GM12878 (cell line): ENCODE data around the gene DNAJC5. TPM values are rescaled to one million over a fixed set of nuclear protein-coding genes. Genes with fewer than 3 reads are reported as not detected.
A peak's percentile ranks its signal among the peaks of the same experiment; 100 is the strongest.

Experiments used
- ATAC-seq: fragments of 200-7000 bp; cut with Tn5 transposase; 3 replicates; pipeline ENCODE4 v1.9.1; 2020; ENCODE audit warnings: mild to moderate bottlenecking, moderate library complexity
- BruUV-seq: library from RNA; stranded (reverse); fragments of 400-500 nt; replicated peaks from 2 replicates; lab custom pipeline; 2021; lab: Mats Ljungman, UMichigan
- CTCF ChIA-PET: fragments of 300-600 bp; sonication (Branson Sonifier 250); formaldehyde crosslinking; extraction: SDS; loops from one replicate; lab custom pipeline; 2021; ENCODE audit warnings: inconsistent platforms; lab: Yijun Ruan, JAX
- POLR2A ChIA-PET: fragments of 350-600 bp; formaldehyde crosslinking; extraction: SDS; loops from one replicate; lab custom pipeline; 2021; ENCODE audit warnings: inconsistent platforms; lab: Charles Lee
- RAD21 ChIA-PET: fragments of 300-600 bp; sonication (Branson Sonifier 250); formaldehyde crosslinking; loops from one replicate; lab custom pipeline; 2023; ENCODE audit warnings: antibody characterized with exemption; ENCODE audit not compliant: unreplicated experiment; lab: Charles Lee
- SMC1A ChIA-PET: fragments of 300-600 bp; sonication (Branson Sonifier 250); formaldehyde crosslinking; loops from one replicate; lab custom pipeline; 2023; ENCODE audit not compliant: unreplicated experiment, uncharacterized antibody; lab: Charles Lee
- DNase-seq: peaks from one replicate; pipeline ENCODE4 v3.0.0-alpha.2; 2011; ENCODE audit warnings: low read depth, low spot score
- FAIRE-seq: peaks from 3 replicates; lab custom pipeline; 2011; peaks lifted over from hg19 to GRCh38; lab: Jason Lieb, UNC
- H2AFZ ChIP-seq: 2 replicates; pipeline ENCODE4 v1.6.0; 2011; ENCODE audit warnings: low read depth, low read length, control low read depth; ENCODE audit not compliant: control insufficient read depth
- H3K27ac ChIP-seq: 2 replicates; pipeline ENCODE4 v1.5.1; 2011; ENCODE audit warnings: control low read depth; ENCODE audit not compliant: control insufficient read depth, insufficient read depth
- H3K27me3 ChIP-seq, 2 experiments: replicated peaks in 1 of 2; 2 replicates each; pipeline versions ENCODE4 v1.6.0 to v1.6.1; 2011; ENCODE audit warnings: low read length in 1 of 2; ENCODE audit not compliant: control insufficient read depth in 2 of 2, insufficient read depth in 2 of 2
- H3K36me3 ChIP-seq, 2 experiments: 2 replicates each; pipeline ENCODE4 v1.5.1; 2011; ENCODE audit warnings: low read length in 1 of 2; ENCODE audit not compliant: control insufficient read depth in 2 of 2, insufficient read depth in 2 of 2
- H3K4me1 ChIP-seq: 2 replicates; pipeline ENCODE4 v1.6.1; 2011; ENCODE audit warnings: mild to moderate bottlenecking, low read length, moderate library complexity, mixed read lengths; ENCODE audit not compliant: control insufficient read depth, insufficient read depth
- H3K4me2 ChIP-seq: 2 replicates; pipeline ENCODE4 v1.6.0; 2011; ENCODE audit warnings: control low read depth; ENCODE audit not compliant: control insufficient read depth, insufficient read depth
- H3K4me3 ChIP-seq: fragments of 200-600 bp; sonication (generic); 2 replicates; pipeline ENCODE4 v1.5.1; 2016
- H3K79me2 ChIP-seq: 2 replicates; pipeline ENCODE4 v1.6.0; 2011; ENCODE audit warnings: low read length; ENCODE audit not compliant: control insufficient read depth, insufficient read depth
- H3K9ac ChIP-seq: 2 replicates; pipeline ENCODE4 v1.8.0; 2011; ENCODE audit warnings: low read length, control low read depth, mixed read lengths; ENCODE audit not compliant: control insufficient read depth, insufficient read depth
- H3K9me3 ChIP-seq: replicated peaks from 3 replicates; pipeline ENCODE4 v1.5.1; 2011; ENCODE audit warnings: mild to moderate bottlenecking, low read length; ENCODE audit not compliant: control insufficient read depth, insufficient read depth
- H4K20me1 ChIP-seq: 2 replicates; pipeline ENCODE4 v1.6.0; 2011; ENCODE audit not compliant: control insufficient read depth, insufficient read depth
- BHLHE40 ChIP-seq, 2 experiments: fragments of 450-650 bp in 1 of 2; IDR thresholded peaks; 2 replicates each; pipeline ENCODE4 v1.6.1; 2011 to 2017; ENCODE audit warnings: low read depth in 2 of 2, borderline replicate concordance in 1 of 2, improper control_type of control experiment in 1 of 2, low read length in 1 of 2, mild to moderate bottlenecking in 1 of 2
- IKZF1 ChIP-seq: fragments of 450-650 bp; conservative IDR thresholded peaks from 2 replicates; pipeline ENCODE4 v1.6.1; 2017; ENCODE audit warnings: antibody characterized with exemption, mild to moderate bottlenecking
- NBN ChIP-seq: fragments of 450-650 bp; IDR thresholded peaks from 2 replicates; pipeline ENCODE4 v1.6.1; 2016
- POLR2A ChIP-seq: IDR thresholded peaks from 2 replicates; pipeline ENCODE4 v1.6.1; 2011; ENCODE audit warnings: low read depth, mild to moderate bottlenecking, low read length
- POLR2AphosphoS5 ChIP-seq: IDR thresholded peaks from 2 replicates; pipeline ENCODE4 v1.6.1; 2011; ENCODE audit warnings: mild to moderate bottlenecking, low read length, inconsistent platforms
- SIN3A ChIP-seq: IDR thresholded peaks from 2 replicates; pipeline ENCODE4 v1.6.1; 2012; ENCODE audit warnings: low read depth, low read length, improper control_type of control experiment
- SMAD5 ChIP-seq: IDR thresholded peaks from 2 replicates; pipeline ENCODE4 v1.6.1; 2016; ENCODE audit warnings: antibody characterized with exemption, low read depth
- ZNF217 ChIP-seq: fragments of 450-650 bp; IDR thresholded peaks from 2 replicates; pipeline ENCODE4 v1.6.1; 2017; ENCODE audit warnings: antibody characterized with exemption, mild to moderate bottlenecking
- WGBS: methylation state at CpG from one replicate; pipeline ENCODE4 v1.1.6; 2016; ENCODE audit warnings: low lambda C conversion rate; ENCODE audit not compliant: insufficient replicate concordance, insufficient coverage; ENCODE audit errors: missing lambda C conversion rate; 5-methylcytosine and 5-hydroxymethylcytosine counted together
- in situ Hi-C: fragments of 300-500 bp; cut with MboI; formaldehyde crosslinking; loops from 9 replicates; pipeline ENCODE4 v1.14.3; 2018; ENCODE audit warnings: mixed read lengths
- intact Hi-C: fragments of 100-400 bp; cut with micrococcal nuclease; formaldehyde crosslinking; loops from one replicate; pipeline ENCODE4 v1.14.2; 2022; ENCODE audit not compliant: unreplicated experiment
- polyA plus RNA-seq, 11 experiments: library from polyadenylated mRNA; depleted of rRNA in 4 of 11; unstranded in 6 of 11; stranded (reverse) in 5 of 11; fragments of >200 nt; fragmentation: Nextera tagmentation in 4 of 11; fragmentation: Illumina TruSeq in 1 of 11; extraction: Ambion mirVana in 4 of 11; extraction: Trizol in 1 of 11; gene quantifications; 1 replicate in 1 of 11; 2 replicates in 10 of 11; pipeline versions ENCODE4 v1.2.1 to v1.2.3, GENCODE V29; 2011 to 2016; ENCODE audit warnings: inconsistent platforms in 2 of 11, missing spikeins in 2 of 11, low read depth in 1 of 11
- total RNA-seq, 4 experiments: library from RNA; depleted of rRNA in 3 of 4; stranded (reverse); fragments of >200 nt in 3 of 4; fragmentation: Illumina TruSeq in 1 of 4; extraction: Trizol in 1 of 4; gene quantifications; 2 replicates each; pipeline versions ENCODE4 v1.2.1 to v1.2.3, GENCODE V29; 2013 to 2021
- TF ChIP-seq, protein P1 (sequence below): fragments of 450-650 bp; IDR thresholded peaks from 2 replicates; pipeline ENCODE4 v1.6.1; 2016; ENCODE audit warnings: mild to moderate bottlenecking
- TF ChIP-seq, protein P2 (sequence below): fragments of 450-650 bp; IDR thresholded peaks from 2 replicates; pipeline ENCODE4 v1.6.1; 2017; ENCODE audit warnings: mild to moderate bottlenecking, low read depth, inconsistent platforms; ENCODE audit not compliant: poor library complexity, severe bottlenecking

DNAJC5 gene
- total and polyA plus RNA-seq, 10 of the 15 experiments (the other 5 are each of a cell fraction or from before 2014, with no cell fraction given): 0.69 to 36.8 (median 17.0) TPM

DNA sequence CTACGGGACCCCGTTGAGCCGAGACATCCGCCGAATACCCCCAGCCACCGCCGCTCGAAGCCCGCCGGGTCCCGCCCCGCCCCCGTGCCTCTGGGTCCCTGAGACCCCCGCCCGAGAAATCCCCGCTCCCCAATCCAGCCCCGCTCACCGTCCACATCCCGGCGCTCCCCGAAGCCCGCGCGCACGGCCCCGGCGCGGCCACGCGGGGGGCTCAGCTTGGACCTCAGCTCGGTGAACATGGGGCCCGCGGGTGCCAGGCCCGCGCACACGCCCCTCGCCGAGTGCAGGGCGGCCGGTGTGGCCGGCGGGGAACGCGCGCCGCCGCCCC is 84.3 kb downstream of the DNAJC5 start:
- Histone ChIP-seq H3K4me1 (peaks cover 23% of the 10 kb centered on the region), H3K36me3 (peaks cover 8 to 15% of the 10 kb centered on the region in 2 experiments; a peak in 3 of 4 replicates), H3K27me3 (no peaks in the 10 kb centered on the region), H4K20me1 (no peaks in the 10 kb centered on the region), H3K79me2 (peaks cover 59% of the 10 kb centered on the region), H2AFZ (no peak overlapping the region; the same call in 1 of the 2 replicates), H3K9me3 (no peaks in the 10 kb centered on the region), H3K4me3 (peak overlapping the region; percentile 96), H3K27ac (peak overlapping the region; percentile 92), H3K4me2 (peak overlapping the region; percentile 93), H3K9ac (peak overlapping the region; percentile 68)
- SMC1A ChIA-PET: interaction anchor here (1.5 to 4.1 kb wide), 5 partner anchors 29 to 86 kb away, joined by 4 to 52 read pairs (median 9); partner anchors contain the start of gene C20orf204
- DNase-seq (no peak), ATAC-seq (no peak), FAIRE-seq (no peak)
- RAD21 ChIA-PET: interaction anchor here (1.0 to 4.4 kb wide), 9 partner anchors 24 to 442 kb away, joined by 3 to 92 read pairs (median 7); partner anchors contain the start of genes ARFRP1, C20orf204, PTK6 and ZGPAT
- CTCF ChIA-PET: interaction anchor here (1.8 to 2.5 kb wide), 6 partner anchors 25 to 441 kb away, joined by 4 to 67 read pairs (median 10); partner anchors contain the start of genes C20orf204 and TPD52L2
- WGBS: 0% methylated on average over 37 of the region's 47 CpGs
- POLR2A ChIA-PET: interaction anchor here (0.7 to 4.1 kb wide), 6 partner anchors 35 to 928 kb away, joined by 4 to 63 read pairs (median 8); partner anchors contain the start of genes C20orf204, OPRL1 and RGS19
- BruUV-seq: no TSS peak
- in situ Hi-C loops: no loop called here
- TF ChIP-seq IKZF1 (no peak), POLR2A (peak; percentile 23; the same call in 1 of the 2 replicates)
- intact Hi-C loops: no loop called here

DNA sequence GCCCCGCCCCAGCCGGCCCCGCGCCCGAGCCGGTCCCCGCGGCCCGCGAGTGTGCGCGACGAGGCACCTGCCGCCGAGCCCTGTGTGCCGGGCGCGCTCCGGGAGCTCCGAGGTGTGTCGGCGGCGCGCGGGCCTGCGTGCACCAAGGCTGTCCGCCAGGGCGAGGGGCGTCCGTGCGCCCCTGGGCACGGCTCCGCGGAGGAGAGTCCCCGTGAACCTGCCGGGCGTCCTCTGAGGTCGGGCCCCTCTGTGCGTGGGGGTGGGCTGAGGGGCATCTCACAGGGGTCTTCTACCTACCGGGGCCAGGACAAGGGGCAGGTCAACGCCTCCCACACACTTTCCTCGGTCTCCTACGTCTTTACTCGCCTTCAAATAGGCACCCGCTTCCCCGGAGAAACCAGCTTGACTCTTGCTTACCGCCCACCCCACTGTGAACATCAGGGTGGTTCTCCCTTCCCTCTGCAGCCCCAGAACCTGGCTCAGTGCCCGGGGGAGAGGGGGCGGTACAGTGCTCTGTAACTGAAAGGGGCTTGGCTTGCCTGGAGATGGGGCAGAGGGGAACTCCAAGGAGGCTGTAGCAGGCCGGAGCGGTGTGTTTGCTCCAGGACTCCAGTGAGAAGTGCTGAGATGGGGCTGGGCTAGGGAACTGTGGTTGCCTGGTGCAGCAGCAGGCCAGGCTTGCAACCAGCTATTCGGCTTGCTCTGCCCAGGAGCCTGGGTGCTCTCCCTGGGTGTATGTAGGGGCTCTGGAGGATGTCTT is 84.8 kb downstream of the DNAJC5 start, which contains the start of gene SAMD10:
TSS of gene SAMD10 (minus strand) at position 86 of the 760 bp plus-strand sequence. CDS start 175 bp downstream, outside the sequence.
- peak; percentile 86 for FAIRE-seq
- RAD21 ChIA-PET: interaction anchor here (1.0 to 4.4 kb wide), 12 partner anchors 23 to 442 kb away, joined by 3 to 92 read pairs (median 6); partner anchors contain the start of genes ARFRP1, C20orf204, PTK6 and UCKL1
- TF ChIP-seq ZNF217 (peak; percentile 20; the same call in 1 of the 2 replicates), BHLHE40 (IDR thresholded peaks at IDR 0.05; ENCODE audit: borderline replicate concordance in 1 of 2, low read depth in 2 of 2, low read length in 1 of 2) (peak in 1 of 2 experiments; percentile 43; a peak in 1 of 4 replicates), NBN (peak; percentile 73), POLR2AphosphoS5 (peak; percentile 80), SMAD5 (peak; percentile 41; the same call in 1 of the 2 replicates), SIN3A (peak; percentile 77)
- TF ChIP-seq, protein P1, sequence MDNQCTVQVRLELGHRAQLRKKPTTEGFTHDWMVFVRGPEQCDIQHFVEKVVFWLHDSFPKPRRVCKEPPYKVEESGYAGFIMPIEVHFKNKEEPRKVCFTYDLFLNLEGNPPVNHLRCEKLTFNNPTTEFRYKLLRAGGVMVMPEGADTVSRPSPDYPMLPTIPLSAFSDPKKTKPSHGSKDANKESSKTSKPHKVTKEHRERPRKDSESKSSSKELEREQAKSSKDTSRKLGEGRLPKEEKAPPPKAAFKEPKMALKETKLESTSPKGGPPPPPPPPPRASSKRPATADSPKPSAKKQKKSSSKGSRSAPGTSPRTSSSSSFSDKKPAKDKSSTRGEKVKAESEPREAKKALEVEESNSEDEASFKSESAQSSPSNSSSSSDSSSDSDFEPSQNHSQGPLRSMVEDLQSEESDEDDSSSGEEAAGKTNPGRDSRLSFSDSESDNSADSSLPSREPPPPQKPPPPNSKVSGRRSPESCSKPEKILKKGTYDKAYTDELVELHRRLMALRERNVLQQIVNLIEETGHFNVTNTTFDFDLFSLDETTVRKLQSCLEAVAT: peak; percentile 83; the same call in 1 of the 2 replicates
- TF ChIP-seq, protein P2, sequence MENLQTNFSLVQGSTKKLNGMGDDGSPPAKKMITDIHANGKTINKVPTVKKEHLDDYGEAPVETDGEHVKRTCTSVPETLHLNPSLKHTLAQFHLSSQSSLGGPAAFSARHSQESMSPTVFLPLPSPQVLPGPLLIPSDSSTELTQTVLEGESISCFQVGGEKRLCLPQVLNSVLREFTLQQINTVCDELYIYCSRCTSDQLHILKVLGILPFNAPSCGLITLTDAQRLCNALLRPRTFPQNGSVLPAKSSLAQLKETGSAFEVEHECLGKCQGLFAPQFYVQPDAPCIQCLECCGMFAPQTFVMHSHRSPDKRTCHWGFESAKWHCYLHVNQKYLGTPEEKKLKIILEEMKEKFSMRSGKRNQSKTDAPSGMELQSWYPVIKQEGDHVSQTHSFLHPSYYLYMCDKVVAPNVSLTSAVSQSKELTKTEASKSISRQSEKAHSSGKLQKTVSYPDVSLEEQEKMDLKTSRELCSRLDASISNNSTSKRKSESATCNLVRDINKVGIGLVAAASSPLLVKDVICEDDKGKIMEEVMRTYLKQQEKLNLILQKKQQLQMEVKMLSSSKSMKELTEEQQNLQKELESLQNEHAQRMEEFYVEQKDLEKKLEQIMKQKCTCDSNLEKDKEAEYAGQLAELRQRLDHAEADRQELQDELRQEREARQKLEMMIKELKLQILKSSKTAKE: peak; percentile 22

More for the DNA sequence above, 84.8 kb downstream of the DNAJC5 start, which contains the start of gene SAMD10:
- TSS peak; percentile 70 for BruUV-seq
- intact Hi-C loops (loop anchor here (1.0 to 5.0 kb wide), 2 partner anchors 59 to 78 kb away; no protein-coding TSS in a partner anchor), in situ Hi-C loops (no loop called here)
- peak; percentile 64 for ATAC-seq
- H4K20me1 ChIP-seq: no peaks in the 10 kb centered on the region
- H3K27me3 ChIP-seq: no peaks in the 10 kb centered on the region
- H3K27ac ChIP-seq: peak within 1 kb of the TSS; percentile 92
- CTCF ChIA-PET: interaction anchor here (0.8 to 3.2 kb wide), 16 partner anchors 23 to 441 kb away, joined by 3 to 67 read pairs (median 5); partner anchors contain the start of genes C20orf204, HELZ2, OPRL1 and RGS19
- peak within 1 kb of the TSS; percentile 68 for H3K9ac ChIP-seq
- POLR2A ChIA-PET: interaction anchor here (0.6 to 4.1 kb wide), 9 partner anchors 23 to 928 kb away, joined by 3 to 63 read pairs (median 4); partner anchors contain the start of genes C20orf204, OPRL1 and RGS19
- peaks cover 64% of the 10 kb centered on the region for H3K79me2 ChIP-seq
- H2AFZ ChIP-seq: peak within 1 kb of the TSS; percentile 24; the same call in 1 of the 2 replicates
- H3K4me3 ChIP-seq: peak within 1 kb of the TSS; percentile 96
- H3K4me2 ChIP-seq: peak within 1 kb of the TSS; percentile 93
- peaks cover 11 to 12% of the 10 kb centered on the region in 2 experiments for H3K36me3 ChIP-seq
- H3K9me3 ChIP-seq: no peaks in the 10 kb centered on the region
- 2% methylated on average over 42 of the region's 52 CpGs for WGBS
- peak; percentile 72 for DNase-seq
- SMC1A ChIA-PET: interaction anchor here (0.6 to 4.1 kb wide), 13 partner anchors 23 to 442 kb away, joined by 3 to 52 read pairs (median 4); partner anchors contain the start of genes C20orf204, PTK6 and UCKL1
- peaks cover 23% of the 10 kb centered on the region for H3K4me1 ChIP-seq
